SIG-M5 treated with dmso at 0.1 percent for 504 hours (cell line): Measurements from ENCODE around the gene LMOD1.
"Not testable (repeated sequence)": the region's sequence is repeated elsewhere in the genome, so short reads cannot be mapped to it uniquely, and the experiment has no call there.

ENCODE experiments used
- DNase-seq: peaks from one replicate; lab custom pipeline; 2025; ENCODE audit not compliant: unreplicated experiment; lab: John Stamatoyannopoulos, UW

Gene LMOD1

DNA sequence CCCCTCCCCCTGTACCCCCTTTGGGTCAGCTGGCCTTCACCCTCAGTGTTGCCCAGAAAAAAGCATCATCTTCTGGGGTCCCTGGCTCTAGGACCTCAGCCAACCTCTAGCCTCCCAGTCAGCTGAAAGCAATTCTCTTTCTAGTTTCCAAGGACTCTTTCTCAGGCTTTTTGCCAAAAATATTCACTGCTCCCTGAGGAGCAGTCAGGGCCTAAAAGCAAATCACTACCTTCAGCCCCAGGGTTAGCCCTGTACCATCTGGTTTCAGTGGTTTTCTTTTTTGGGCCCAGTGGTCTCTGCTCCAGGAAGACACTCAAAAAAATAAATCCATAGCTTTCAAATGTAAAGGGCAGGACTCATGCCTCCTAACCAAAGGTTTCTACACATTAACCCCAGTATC lies 3.1 kb upstream of the LMOD1 start:
- no peak for DNase-seq

DNA sequence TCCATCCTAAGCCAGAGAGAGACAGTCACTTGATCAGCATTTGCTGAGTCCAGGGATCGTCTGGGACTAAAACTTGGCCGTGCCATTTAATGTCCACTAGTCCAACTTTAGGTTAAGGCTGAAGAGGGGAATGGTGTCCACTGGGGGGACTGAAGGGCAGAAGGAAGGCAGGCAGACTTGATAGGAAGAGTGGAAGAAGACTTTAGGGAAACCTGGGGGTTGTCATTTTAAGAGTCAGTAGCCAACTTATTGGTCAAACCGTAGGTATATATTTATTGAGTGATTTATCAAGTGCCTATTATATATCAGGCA lies 1.3 kb upstream of the LMOD1 start:
- no peak for DNase-seq

DNA sequence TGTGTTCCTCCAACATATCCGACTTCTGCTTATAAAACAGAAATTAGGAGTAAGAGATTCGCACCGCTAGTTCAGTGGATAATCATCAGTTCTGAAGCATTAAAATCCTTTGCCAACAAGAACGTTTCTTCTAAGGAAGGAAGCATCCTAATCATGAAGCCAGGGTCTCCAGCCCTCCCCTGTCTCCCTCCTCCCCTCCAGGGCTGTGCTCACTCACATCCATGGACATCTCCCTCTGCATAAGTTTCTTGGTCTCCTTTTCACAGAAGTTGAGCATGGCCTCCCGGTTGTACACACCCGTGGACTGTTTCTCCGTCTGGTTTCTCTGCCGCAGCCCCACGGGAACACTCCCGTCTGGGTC lies 505 bp downstream of the LMOD1 start:
- no peak for DNase-seq

DNA sequence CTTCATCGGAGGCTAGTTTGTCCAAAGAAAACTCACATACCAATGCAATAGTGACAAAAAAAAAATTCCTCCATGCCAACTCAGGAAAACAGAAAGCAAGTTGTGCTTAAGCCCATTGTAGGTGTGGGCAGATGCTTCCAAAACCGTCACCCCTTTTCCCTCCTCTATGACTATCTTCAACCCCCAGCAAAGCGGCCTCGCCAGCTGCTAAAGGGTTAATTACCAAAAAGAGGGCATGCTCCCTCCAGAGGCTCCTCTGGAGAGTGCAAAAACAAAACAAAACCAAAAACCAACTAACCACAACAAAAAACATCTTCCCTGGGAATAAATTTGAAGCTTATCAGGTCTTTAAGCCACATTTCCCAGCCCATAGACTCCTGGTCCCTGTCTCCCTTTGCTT lies 1.2 kb downstream of the LMOD1 start:
- no peak for DNase-seq

DNA sequence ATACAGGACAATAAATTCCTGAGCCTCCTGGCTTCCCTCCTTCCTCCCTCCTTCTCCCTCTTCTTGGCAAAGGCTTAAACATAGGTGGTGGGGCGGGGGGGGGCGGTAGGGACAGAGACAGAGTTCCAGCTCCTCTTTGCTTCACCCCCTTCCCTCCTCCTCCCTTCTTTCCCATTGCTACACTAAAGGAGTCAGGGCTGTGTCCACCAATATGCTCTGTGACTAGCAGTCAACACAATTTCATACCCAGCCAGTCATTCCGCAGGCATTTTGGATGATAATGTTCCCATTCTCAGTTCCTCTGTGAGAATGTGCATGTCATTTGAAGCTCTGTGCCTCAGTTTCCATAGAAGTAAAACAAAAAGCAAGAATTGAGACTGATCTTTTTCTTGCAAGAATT lies 1.7 kb downstream of the LMOD1 start:
- no peak for DNase-seq

DNA sequence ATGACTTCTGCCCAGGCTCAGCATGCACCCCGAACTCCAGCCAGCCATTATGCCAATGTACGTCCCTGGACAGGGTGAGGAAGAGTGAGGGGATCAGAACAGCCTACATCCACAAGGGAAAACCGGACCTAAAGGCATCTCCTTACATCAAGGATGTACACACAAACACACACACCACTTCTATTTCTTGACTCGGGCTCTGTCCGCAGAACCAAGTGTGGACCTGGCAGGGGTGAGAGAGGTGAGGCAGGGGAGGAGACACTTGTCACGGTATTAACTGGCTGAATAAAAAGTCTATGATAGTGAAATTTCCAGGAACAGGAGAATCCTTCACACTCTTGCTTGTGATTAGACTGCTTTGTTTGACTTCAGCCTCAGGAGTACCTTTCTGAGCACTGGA lies 2.3 kb downstream of the LMOD1 start:
- DNase-seq: no peak

DNA sequence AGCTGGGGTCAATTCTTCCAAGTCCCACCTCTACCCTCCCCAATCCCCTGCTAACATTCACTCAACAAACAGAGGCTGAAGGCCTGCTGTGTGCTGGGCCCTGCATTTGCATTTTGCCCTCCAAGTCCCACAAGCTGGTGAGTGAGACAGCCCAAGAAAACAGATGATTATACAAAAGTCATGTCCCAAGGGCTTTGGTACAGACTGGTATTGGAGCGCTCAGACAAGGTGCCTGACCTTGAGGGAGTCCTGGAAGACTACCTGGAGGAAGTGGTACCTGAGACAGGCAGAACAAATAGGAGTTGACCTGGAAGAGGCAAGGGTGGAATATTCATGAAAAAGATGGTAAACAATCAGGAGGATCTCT lies 4.2 kb downstream of the LMOD1 start:
- DNase-seq: no peak

DNA sequence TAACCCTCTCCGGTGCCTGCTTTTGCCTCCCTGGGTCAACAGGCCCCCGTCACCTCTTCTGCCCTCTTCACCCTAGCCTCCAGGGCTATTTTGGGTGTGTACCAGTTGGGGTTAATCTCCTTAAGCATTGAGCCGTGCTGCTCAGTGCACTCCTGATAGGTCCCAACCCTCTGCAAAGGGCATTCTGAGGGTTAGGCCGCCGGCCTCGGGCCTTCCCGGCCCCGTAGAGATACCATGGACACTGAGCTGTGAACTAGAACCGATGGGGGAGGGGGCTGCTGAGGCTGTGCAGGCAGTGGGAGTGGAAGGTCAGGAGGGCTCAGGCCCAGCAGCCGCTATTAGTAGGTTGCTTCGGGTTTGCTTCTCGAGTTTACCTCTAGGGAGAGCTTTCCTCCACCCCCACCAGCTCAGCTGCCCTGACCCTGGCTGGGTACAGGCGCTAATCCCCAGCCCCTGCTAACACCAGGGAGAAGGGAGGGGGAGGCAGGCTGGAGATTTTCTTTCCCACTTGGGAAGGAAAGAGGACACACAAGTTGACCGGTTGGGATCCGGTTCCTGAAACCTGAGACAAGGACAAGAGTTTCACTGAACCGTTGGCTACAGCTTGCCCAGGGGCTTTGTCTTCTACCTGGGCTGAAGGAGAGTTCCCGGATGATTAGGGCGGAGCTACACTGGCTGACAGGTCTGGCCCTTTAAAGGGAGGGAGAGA lies 4.8 kb downstream of the LMOD1 start:
- no peak for DNase-seq

DNA sequence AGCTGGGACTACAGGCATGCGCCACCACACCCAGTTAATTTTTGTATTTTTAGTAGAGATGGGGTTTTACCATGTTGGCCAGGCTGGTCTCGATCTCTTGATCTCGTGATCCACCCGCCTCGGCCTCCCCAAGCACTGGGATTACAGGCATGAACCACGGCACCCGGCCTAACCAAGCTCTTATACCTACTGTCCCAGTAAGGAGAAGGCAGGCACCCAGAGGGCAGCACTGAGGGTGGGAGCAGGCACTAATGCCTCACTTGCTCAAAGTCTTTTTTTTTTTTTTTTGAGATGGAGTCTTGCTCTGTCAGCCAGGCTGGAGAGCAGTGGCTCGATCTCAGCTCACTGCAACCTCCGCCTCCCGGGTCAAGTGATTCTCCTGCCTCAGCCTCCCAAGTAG lies 6.0 kb downstream of the LMOD1 start:
- not testable (repeated sequence) for DNase-seq

DNA sequence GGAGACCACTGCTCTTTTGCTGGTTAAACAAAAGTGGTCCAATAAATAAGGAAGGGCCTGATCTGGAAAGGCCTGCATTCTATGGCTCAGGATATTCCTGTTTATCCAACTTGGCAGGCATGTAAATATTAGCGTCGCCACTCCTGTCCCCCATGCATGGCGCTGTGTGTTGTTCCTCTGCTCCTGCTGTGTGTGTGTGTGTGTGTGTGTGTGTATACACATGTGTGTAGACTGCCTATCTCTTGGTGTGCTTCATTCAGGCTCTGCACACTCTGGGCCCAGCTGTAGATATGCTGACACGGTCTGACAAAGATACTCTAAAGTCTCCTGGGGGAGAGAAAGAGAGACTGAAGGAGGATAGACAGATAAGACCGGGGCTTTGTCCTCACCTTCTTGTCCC lies 6.8 kb downstream of the LMOD1 start:
- no peak for DNase-seq

DNA sequence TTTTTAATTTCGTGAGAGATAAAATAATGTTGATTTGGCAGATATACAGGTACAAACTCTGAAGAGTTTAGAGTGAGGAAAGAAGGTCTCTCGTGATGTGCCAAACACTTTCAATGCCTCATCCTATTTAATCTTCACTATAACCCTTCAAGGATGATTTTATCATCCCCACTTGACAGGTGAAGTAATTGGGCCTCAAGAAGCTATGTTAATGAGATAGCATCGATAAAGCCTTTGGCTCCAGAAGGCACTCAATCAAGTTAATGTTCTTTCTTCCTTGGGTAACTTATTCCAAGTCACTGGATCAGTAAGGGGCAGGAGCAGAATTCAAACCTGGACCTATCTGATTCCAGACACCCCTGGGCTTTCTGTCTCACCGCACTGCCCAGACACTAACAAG lies 7.2 kb downstream of the LMOD1 start:
- DNase-seq: no peak

DNA sequence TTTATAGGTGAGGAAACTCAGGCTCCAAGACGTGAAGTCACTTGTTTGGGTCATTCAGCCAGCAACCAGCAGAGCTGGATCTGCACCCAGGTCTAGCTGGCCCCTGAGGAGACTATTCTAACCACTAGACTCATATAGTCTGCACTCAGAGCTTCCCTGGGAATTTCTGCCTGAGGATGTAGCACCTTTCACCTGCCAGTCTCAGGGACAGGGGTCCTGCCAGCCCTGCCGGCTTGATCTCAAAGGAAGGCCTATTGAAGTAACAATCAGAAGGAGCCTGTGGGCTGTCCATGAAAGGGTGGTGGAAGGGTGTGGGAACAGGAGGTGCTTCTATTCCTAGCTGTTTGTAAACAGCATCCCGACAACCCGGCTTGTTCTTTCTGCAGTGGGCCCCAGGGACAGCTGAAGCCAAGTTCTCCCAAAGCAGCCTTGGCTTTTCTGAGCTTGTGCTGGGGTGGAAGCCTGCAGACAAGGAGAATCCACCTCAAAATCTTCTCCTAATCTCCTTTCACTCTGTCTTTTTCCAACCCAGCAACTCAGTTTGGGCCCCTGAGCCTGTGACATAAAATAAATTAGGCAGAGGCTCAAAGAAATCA lies 7.8 kb downstream of the LMOD1 start:
- no peak for DNase-seq

DNA sequence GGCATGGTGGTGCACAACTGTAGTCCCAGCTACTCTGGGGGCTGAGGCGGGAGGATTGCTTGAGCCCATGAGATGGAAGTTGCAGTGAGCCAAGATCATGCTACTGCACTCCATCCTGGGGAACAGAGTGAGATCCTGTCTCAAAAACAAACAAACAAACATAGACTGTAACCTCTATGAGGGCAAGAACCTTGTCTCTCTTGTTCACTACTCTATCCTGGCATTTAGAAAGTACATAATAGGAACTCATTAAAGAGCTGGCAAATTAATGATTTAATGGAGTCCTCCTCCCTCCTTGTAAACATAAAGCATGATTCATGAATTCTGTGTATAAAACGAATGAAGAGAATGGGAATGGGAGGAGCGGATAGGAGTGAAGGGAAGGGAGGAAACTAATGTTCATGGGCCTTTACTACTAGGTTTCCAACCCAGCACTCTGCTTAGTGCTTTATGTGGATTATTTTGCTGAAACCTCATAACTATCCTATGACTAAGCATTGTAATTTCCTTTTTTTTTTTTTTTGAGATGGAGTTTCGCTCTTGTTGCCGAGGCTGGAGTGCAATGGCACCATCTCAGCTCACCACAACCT lies 8.6 kb downstream of the LMOD1 start:
- DNase-seq: no peak

DNA sequence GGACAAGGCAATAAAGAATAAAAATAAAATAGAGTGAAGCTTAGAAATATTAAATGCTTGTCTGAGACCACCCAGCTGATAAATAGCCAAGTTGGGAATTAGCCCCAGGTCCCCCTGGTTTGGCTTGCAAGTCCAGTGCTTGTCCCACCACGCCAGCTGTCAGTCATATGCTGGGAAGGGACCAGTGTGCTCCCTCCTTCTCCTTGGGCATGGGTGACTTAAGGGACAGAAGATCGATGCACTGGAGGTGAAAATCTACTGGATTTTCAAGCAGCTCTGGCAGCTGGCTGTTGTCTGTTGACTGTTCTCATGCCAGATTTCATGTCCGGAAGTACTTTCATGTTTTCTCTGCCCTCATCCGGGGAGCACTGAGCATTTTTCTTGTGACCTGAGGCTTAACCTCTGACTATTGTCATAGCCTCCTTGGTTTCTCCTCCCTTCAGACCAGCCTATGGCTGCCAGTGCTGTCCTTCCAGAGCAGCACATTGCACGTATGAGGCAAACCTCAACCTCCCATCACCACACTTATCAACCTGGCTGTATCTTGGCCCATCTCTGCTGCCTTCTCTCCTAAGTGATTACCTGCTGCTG lies 12.4 kb downstream of the LMOD1 start:
- no peak for DNase-seq

DNA sequence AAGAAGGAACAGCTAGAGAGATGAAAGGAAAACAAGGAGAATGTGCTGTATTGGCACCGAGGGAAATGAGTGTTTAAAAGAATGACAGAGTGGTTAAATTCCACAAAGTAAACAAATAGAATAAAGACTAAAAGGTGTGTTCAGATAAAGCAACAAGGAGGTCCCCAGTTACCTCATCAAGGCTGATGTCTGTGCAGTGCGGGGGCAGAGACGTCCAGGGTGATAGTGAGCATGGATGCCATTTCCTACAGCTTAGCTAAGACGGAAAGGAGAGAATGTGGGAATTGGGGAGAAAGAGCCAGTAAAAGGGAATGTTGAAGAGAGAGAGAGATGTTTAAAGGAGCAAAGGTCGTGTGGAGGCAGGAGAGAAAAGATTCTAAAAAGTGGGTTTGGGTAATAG lies 15.5 kb downstream of the LMOD1 start:
- DNase-seq: no peak

DNA sequence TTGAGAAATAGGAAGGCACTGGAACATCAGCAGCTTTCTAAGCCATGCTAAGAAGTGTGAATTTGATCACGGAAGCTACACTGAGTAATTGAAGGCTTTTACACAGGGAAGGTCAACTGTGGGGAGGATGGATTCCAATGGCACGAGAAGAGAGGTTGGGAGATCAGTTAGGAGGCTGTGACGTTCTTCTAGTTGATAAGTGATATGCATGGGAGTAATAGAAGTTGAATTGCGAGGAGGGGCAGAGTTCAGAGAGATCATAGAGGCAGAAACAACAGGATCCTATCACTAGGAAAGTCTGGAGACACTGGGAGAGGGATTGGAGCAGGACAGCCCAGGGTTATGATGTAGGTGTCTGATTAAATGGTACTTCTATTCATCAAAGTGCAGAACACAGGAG lies 16.2 kb downstream of the LMOD1 start:
- DNase-seq: no peak

DNA sequence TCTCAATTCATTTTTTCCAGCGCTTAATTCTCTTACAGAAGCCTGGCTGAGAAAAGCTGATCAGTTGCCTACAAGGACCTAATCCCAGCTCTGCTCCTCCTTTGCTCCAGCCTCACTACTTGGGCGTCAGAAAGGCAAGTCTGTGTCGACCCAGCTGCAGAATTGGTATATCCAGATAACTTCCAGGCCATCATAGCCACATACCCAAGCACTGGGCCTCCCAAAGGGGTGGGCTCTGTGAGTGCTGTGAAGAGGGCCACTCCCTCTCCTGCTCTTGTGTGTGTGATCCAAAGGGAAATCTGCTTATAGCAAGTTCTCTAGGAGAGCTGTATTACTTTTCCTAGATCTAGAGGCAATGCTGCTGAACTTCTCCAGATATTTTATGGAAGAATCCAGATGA lies 18.1 kb downstream of the LMOD1 start:
- no peak for DNase-seq

DNA sequence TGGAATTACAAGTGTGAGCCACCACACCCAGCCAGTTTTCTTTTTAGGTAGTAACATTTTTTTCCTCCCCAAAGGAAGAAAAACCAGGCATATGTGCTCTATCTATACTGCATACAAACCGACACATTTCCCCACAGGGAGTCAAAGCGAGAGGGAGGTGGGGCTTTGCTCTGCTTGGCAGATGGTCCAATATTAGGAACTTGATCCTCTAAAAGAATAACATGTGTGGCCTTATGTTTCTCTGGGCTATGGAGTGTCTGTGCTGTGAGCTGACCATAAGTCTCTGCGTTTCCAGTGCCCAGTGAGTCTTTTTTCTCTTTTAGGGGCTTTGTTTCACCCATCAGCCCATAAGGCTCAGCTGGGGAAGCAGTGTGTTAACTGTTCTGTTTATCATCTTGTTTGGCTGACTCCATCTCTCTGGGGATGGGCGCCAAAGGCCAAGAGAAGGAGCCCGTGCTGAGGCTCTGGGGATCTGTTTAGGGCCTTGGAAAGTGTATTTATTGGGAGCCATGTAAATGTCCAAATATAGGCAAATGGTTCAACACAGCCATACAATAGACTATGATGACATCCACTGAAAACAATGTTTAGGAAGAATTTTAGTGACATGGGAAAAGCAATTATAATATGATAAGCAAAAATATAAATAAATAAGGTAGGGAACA lies 20.2 kb downstream of the LMOD1 start:
- no peak for DNase-seq

DNA sequence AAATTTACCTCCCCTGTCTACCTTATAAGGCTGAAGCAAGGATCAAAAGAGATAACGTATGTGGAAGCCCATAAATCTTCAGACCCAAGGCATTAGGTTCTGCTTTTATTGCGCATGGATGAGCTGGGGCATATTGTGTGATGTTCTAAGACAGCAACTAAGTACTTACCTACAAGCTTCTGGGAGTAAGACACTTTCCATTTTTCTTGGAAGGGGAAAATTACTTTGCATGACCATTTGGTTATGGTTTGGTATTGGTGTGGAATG lies 21.1 kb downstream of the LMOD1 start:
- DNase-seq: no peak

DNA sequence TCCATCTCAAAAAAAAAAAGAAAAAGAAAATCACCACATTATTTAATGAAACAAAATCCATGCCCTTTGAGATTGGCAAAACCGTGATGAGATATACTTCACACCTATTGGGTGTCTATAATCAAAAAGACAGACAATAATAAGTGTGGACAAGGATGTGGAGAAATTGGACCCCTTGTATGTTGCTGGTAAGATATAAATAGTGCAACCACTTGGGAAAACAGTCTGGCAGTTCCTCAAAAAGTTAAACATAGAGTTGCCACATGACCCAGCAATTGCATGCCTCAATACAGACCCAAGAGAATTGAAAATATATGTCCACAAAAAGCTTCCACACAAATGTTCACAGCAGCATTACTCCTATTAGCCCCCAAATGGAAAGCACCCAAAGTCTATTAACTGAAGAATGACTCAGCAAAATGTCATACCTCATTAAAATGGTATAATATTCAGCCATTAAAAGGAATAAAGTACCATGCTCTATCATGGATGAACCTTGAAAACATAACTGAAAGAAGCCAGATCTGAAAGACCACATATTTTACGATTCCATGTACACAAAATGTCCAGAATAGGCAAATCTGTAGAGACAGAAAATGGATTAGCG lies 24.3 kb downstream of the LMOD1 start:
- DNase-seq: no peak

DNA sequence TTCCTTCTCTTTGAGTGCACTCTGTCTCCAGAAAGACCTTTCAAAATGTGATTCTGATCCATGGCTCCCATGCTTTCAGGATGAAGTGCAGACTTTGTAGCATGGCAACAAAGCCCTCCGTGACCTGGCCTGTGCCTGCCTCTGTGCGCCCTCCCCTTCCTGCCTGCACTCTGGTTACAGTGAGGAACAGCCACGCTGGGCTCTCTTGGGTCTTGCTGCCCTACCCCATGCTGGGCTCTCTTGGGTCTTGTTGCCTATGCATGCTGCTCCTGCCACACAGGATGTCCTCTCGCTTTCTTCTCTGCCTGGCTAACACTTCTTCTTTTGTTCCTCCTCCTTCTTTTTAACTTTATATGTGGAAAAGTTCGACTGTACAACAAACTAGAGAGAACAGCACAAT lies 28.0 kb downstream of the LMOD1 start:
- no peak for DNase-seq

DNA sequence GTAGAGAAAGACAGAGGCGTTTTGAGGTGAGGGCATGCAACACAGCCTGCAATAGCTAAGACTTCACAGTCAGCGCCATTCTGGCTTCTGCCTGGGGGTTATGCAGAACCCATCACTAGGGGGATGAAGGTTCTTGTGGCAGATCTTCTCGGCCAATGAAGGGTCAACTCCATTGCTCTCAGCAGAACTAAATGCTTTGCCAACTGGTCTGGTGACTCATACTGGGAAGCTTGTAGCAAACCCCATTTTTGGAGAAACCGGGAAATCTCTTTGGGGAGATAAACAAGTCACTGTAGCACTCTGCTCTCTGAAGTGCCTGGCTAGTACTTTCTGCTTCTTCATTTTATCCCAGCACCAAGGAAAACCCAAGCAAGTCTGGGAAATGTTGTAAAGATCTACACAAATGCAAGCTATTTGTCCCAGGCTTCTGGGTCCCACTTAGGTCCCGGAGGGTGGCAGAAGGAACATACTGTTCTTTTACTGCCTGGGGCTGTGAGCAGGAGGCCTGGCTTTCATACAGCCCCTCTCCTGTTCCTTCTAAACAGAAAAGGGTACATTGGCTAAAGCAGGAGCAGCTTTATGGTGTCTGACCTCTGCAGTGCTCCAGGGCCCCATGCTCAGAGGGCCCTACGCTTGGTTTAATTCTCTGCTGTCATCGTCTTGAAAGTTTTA lies 28.9 kb downstream of the LMOD1 start:
- DNase-seq: no peak
